HPDE6-E6E7 (cell line): ENCODE data around the gene GLRX.

ENCODE experiments used
- DNase-seq: peaks from one replicate; pipeline ENCODE4 v3.0.0; 2011; ENCODE audit warnings: missing footprints; ENCODE audit errors: extremely low spot score

The GLRX gene

GRCh38 chr5:95780597-95780996, 41.9 kb downstream of the GLRX start:
- no peak for DNase-seq

- no peak for DNase-seq
Observed at GRCh38 chr5:95779611-95780010, 42.9 kb downstream of the GLRX start.

DNA sequence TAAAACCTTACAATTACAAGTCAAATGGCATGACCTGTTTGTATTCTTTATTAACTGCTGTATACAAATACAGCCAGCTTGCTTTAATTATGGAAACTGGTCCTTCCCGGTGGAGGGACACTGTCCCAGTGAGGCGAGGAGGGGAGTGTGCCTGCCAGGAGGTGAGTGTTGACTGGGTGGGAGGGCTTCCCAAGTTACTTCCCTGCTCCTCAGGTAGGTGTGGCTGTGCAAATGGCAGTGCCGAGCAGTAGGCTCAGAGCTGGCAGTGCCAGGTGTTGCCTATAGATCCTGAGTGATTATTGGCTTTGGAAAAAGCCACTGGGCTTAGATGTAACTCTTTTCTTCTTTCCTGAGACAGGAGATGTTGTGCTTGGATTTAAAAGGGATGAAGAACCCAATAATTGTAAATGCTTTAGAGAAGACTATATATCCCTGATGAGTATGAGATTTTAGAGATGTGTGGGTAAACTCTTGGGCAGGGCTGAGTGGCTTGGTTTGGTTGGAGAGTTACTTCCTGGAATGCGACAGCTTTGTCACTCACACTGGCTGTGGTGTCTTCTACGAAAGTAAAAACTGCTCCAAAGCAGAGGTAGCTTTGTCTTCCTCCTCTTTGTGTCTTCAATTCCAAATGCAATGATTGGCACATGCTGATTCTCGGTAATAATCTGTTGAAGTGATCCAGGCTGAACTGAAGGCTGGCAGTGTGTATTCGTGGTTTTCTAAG, 43.7 kb downstream of the GLRX start:
- no peak for DNase-seq

GRCh38 chr5:95777441-95777840, 45.1 kb downstream of the GLRX start:
- no peak for DNase-seq

- no peak for DNase-seq
Observed at GRCh38 chr5:95773335-95774059, 49.0 kb downstream of the GLRX start.

DNA sequence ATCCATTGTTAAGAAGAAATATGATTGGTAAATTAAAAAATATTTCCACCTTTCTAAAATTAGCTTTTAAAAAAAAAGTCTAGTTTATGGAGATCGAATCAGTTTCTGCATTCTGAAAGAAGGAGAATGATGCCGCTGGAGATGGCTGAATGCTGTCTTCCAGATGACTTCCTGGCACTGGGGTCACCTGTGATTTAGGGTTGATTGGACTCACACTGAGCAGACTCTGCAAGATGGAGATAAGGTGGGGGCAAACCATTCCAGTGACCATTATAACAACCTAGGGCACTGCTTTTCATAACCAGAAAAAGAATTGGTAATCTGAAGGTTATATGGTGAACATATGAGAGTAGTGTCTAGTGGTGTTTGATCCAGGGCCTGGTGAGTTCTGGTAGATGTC, 50.6 kb downstream of the GLRX start:
- DNase-seq, result no peak

GRCh38 chr5:95770830-95771708, 51.5 kb downstream of the GLRX start:
- DNase-seq, result no peak

DNA sequence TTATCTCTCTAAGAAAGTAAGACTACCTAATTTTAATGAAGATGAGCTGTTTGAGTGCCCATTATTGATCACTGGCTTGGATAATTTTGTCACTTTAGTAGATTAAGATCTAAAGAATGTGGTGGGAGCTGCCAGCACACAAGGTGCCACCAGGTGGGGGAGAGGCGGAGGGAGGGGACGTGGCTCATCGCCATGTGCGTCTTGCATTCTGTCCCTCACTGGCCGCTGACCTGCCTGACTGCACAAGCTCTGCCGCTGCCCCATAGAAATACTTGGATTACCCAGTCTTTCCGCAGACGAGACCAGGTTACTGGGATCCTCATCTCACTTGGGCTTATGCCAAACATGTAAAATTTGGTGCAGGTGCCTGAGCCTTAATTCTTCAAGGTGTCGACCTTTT, 53.8 kb downstream of the GLRX start:
- no peak for DNase-seq

- no peak for DNase-seq
Observed at GRCh38 chr5:95763941-95764340, 58.6 kb downstream of the GLRX start.
